ENCODE data around the gene CLIC5.
A peak's percentile ranks its signal among the peaks of the same experiment; 100 is the strongest.

CLIC5 gene

GRCh38 chr6:46014046-46014445 lies 1.6 kb downstream of the CLIC5 start:
- no peak overlapping the region for H3K4me3 ChIP-seq (ENCODE audit: low read depth, low read length)
- no peak for TF ChIP-seq CTCF (conservative IDR thresholded peaks at IDR 0.05; ENCODE audit: low read depth, low read length)
- no peak for DNase-seq (ENCODE audit: low read depth)

- DNase-seq (ENCODE audit: low read depth), result no peak
- TF ChIP-seq CTCF (conservative IDR thresholded peaks at IDR 0.05; ENCODE audit: low read depth, low read length), result no peak
- no peak overlapping the region for H3K4me3 ChIP-seq (ENCODE audit: low read depth, low read length)
Measured at GRCh38 chr6:46013639-46014038, 2.0 kb downstream of the CLIC5 start.

GRCh38 chr6:46012834-46013233 lies 2.8 kb downstream of the CLIC5 start:
- TF ChIP-seq CTCF (conservative IDR thresholded peaks at IDR 0.05; ENCODE audit: low read depth, low read length), result no peak
- H3K4me3 ChIP-seq (ENCODE audit: low read depth, low read length), result no peak overlapping the region
- DNase-seq (ENCODE audit: low read depth), result no peak

GRCh38 chr6:46011188-46012085 lies 4.2 kb downstream of the CLIC5 start:
- no peak for TF ChIP-seq CTCF (conservative IDR thresholded peaks at IDR 0.05; ENCODE audit: low read depth, low read length)
- peak; percentile 77 for DNase-seq (ENCODE audit: low read depth)
- no peak overlapping the region for H3K4me3 ChIP-seq (ENCODE audit: low read depth, low read length)

- no peak overlapping the region for H3K4me3 ChIP-seq (ENCODE audit: low read depth, low read length)
- no peak for DNase-seq (ENCODE audit: low read depth)
- no peak for TF ChIP-seq CTCF (conservative IDR thresholded peaks at IDR 0.05; ENCODE audit: low read depth, low read length)
Measured at GRCh38 chr6:46010771-46011170, 4.9 kb downstream of the CLIC5 start.

GRCh38 chr6:46010270-46010669 lies 5.4 kb downstream of the CLIC5 start:
- no peak overlapping the region for H3K4me3 ChIP-seq (ENCODE audit: low read depth, low read length)
- DNase-seq (ENCODE audit: low read depth), result no peak
- TF ChIP-seq CTCF (conservative IDR thresholded peaks at IDR 0.05; ENCODE audit: low read depth, low read length), result no peak

- no peak for DNase-seq (ENCODE audit: low read depth)
- TF ChIP-seq CTCF (conservative IDR thresholded peaks at IDR 0.05; ENCODE audit: low read depth, low read length), result no peak
- no peak overlapping the region for H3K4me3 ChIP-seq (ENCODE audit: low read depth, low read length)
Measured at GRCh38 chr6:46002264-46002663, 13.4 kb downstream of the CLIC5 start.

Data from choroid plexus epithelial cell (primary cell).